BLaER1 (cell line): ENCODE measurements around the gene RETREG1.
A peak's percentile ranks its signal among the peaks of the same experiment; 100 is the strongest.

Source experiments
- H3K27ac ChIP-seq: shearing (Covaris generic); formaldehyde crosslinking; 2 replicates; pipeline ENCODE4 v1.8.1; 2022
- H3K27me3 ChIP-seq: shearing (Covaris generic); formaldehyde crosslinking; 2 replicates; pipeline ENCODE4 v1.8.1; 2022
- H3K36me3 ChIP-seq: shearing (Covaris generic); formaldehyde crosslinking; 2 replicates; pipeline ENCODE4 v1.8.1; 2022
- H3K4me1 ChIP-seq: shearing (Covaris generic); formaldehyde crosslinking; 2 replicates; pipeline ENCODE4 v1.8.1; 2022
- H3K4me2 ChIP-seq: shearing (Covaris generic); formaldehyde crosslinking; 2 replicates; pipeline ENCODE4 v1.8.1; 2022
- H3K4me3 ChIP-seq: shearing (Covaris generic); formaldehyde crosslinking; 2 replicates; pipeline ENCODE4 v1.8.1; 2022
- H3K9ac ChIP-seq: shearing (Covaris generic); formaldehyde crosslinking; 2 replicates; pipeline ENCODE4 v1.8.1; 2022
- H3K9me3 ChIP-seq: shearing (Covaris generic); formaldehyde crosslinking; 2 replicates; pipeline ENCODE4 v1.8.1; 2022
- H4K20me1 ChIP-seq: shearing (Covaris generic); formaldehyde crosslinking; 2 replicates; pipeline ENCODE4 v1.8.1; 2022
- Cebpa-rat ChIP-seq: shearing (Covaris generic); IDR thresholded peaks from 2 replicates; pipeline ENCODE4 v1.8.1; 2022

The RETREG1 gene

DNA sequence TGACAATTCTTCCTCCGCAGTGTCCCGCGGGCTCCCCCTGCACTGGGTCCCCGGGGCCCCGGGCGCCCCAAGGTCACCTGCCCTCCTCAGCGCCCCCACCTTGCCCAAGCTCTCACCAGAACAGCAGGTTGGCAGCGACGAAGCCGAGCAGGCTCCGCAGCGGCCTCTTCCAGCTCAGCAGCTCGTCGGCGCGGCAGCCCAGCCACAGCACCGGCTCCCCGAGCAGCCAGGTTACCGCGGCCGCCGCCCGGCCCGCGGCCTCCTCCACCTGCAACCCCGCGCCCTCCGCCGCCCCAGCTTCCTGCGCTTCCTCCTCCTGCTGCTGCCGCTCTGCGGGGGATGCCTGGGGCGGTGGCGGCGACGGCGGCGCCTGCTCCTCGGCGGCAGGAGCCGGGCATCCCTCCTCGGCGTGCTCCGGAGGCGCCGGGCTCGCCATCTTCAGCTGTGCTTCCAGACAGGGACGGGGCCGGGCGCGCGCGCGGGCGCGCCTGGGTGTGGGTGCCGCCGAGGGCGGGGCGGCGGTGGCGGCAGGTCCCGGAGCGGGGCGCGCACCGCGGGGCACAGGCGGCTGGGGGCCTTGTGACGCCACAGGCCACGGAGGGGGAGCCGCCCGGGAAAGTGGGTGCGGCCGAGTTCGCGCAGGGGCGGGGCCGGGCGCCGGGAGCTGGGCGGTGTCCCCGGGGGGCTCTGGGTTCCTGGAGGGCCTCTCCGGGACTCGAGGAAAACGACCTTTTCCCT is at the start of gene RETREG1:
Gene RETREG1, minus strand, starts transcription at position 462 of the 738 bp plus-strand sequence. Its CDS starts 26 bp downstream, at position 436.
- Histone ChIP-seq H3K27me3 (no peaks in the 10 kb centered on the region), H3K4me3 (peak within 1 kb of the TSS; percentile 86), H3K9ac (peak within 1 kb of the TSS; percentile 88), H3K36me3 (no peaks in the 10 kb centered on the region), H3K27ac (peak within 1 kb of the TSS; percentile 93), H3K4me2 (peak within 1 kb of the TSS; percentile 96), H4K20me1 (0 out of 2 replicates have a peak, but pooled peaks cover 11% of the 10 kb centered on the region), H3K9me3 (0 out of 2 replicates have a peak, but pooled peaks cover 7% of the 10 kb centered on the region), H3K4me1 (peaks cover 73% of the 10 kb centered on the region)
- TF ChIP-seq Cebpa-rat, result no peak

DNA sequence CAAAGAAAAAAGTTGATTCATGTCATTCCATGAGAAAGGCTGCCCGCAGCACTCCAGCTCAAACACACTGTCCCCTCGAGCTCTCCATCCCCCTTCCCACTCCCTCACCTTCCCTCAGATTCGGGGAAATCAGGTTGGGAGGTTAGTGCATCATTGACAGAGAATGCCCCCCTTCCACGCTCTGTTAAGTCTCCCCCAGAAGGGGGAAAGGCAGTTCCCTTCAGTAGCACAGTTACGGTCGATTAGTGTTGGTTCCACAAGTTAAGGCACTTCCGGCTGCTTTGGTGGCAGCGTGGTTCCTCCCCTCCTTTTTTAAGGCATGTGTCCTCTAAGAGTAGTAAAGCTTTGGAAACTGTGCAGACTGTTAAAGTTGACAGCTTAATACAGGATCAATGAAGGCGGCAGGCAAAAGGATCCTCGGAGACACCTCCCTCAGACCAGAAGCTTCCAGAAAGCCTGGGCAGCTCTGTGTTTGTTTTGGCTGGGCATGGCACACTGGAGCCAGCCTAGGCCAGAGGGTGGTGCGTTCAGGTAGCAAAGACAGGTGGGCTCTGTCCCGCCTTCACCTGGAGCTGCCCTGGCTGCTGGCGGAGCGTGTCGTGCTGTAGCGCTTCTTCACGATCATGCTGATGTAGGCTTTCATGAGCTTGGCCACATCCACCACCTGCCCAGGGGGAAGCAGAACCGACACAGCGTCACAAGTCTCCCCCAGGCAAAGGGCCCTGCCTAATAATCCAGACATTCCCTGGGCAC is 49.5 kb upstream of the RETREG1 start:
- H3K9me3 ChIP-seq, result no peaks in the 10 kb centered on the region
- H3K4me1 ChIP-seq, result peaks cover 41% of the 10 kb centered on the region
- H3K27me3 ChIP-seq, result no peaks in the 10 kb centered on the region
- H3K27ac ChIP-seq, result peak overlapping the region; percentile 60; the same call in 1 of the 2 replicates
- H3K36me3 ChIP-seq, result no peaks in the 10 kb centered on the region
- no peak for TF ChIP-seq Cebpa-rat
- H3K4me2 ChIP-seq, result peak overlapping the region; percentile 76
- H3K4me3 ChIP-seq, result no peak overlapping the region
- no peaks in the 10 kb centered on the region for H4K20me1 ChIP-seq
- peak overlapping the region; percentile 44; the same call in 1 of the 2 replicates for H3K9ac ChIP-seq

DNA sequence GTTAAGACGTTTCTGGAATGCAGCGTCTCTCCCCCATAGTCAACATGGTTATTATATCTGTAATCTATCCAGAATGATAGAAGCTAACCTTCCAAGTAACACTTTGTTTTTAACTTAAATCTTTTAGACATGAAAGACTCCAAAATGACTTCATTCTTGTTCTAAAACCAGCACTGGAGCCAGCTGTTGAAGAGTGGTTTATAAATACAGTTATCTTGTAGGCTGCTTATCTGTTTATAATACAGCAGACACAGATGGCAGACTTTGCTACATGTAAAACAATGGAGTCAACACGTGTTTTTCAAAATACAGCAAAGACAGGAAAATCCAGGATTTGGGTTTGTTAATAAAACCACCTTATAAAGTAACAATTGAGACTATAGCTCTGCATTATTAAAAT is 48.8 kb upstream of the RETREG1 start:
- Histone ChIP-seq H3K36me3 (no peaks in the 10 kb centered on the region), H3K4me1 (peaks cover 41% of the 10 kb centered on the region), H3K4me2 (peak overlapping the region; percentile 76), H4K20me1 (no peaks in the 10 kb centered on the region), H3K9ac (no peak overlapping the region), H3K9me3 (no peaks in the 10 kb centered on the region), H3K4me3 (no peak overlapping the region), H3K27me3 (no peaks in the 10 kb centered on the region), H3K27ac (no peak overlapping the region)
- no peak for TF ChIP-seq Cebpa-rat

GRCh38 chr5:16664368-16664767 is 47.6 kb upstream of the RETREG1 start:
- no peak overlapping the region for H3K9ac ChIP-seq
- H3K4me1 ChIP-seq, result peaks cover 41% of the 10 kb centered on the region
- H3K4me2 ChIP-seq, result peak overlapping the region; percentile 76
- H3K4me3 ChIP-seq, result no peak overlapping the region
- no peaks in the 10 kb centered on the region for H3K9me3 ChIP-seq
- H3K36me3 ChIP-seq, result no peaks in the 10 kb centered on the region
- no peaks in the 10 kb centered on the region for H4K20me1 ChIP-seq
- H3K27ac ChIP-seq, result no peak overlapping the region
- no peak for TF ChIP-seq Cebpa-rat
- H3K27me3 ChIP-seq, result no peaks in the 10 kb centered on the region

- H4K20me1 ChIP-seq, result no peaks in the 10 kb centered on the region
- H3K36me3 ChIP-seq, result no peaks in the 10 kb centered on the region
- H3K9me3 ChIP-seq, result peaks cover 4% of the 10 kb centered on the region; the same call in 1 of the 2 replicates
- H3K4me1 ChIP-seq, result peaks cover 41% of the 10 kb centered on the region
- no peaks in the 10 kb centered on the region for H3K27me3 ChIP-seq
- no peak overlapping the region for H3K9ac ChIP-seq
- H3K27ac ChIP-seq, result no peak overlapping the region
- H3K4me3 ChIP-seq, result no peak overlapping the region
- peak overlapping the region; percentile 76 for H3K4me2 ChIP-seq
- no peak for TF ChIP-seq Cebpa-rat
Observed at GRCh38 chr5:16663840-16664239, 47.0 kb upstream of the RETREG1 start.

- peaks cover 5% of the 10 kb centered on the region; the same call in 1 of the 2 replicates for H3K9me3 ChIP-seq
- no peak overlapping the region for H3K9ac ChIP-seq
- H3K4me2 ChIP-seq, result no peak overlapping the region
- no peak for TF ChIP-seq Cebpa-rat
- H3K4me1 ChIP-seq, result peaks cover 34% of the 10 kb centered on the region
- no peaks in the 10 kb centered on the region for H3K27me3 ChIP-seq
- no peaks in the 10 kb centered on the region for H3K36me3 ChIP-seq
- no peaks in the 10 kb centered on the region for H4K20me1 ChIP-seq
- no peak overlapping the region for H3K4me3 ChIP-seq
- H3K27ac ChIP-seq, result no peak overlapping the region
Observed at GRCh38 chr5:16661713-16662112, 44.9 kb upstream of the RETREG1 start.

DNA sequence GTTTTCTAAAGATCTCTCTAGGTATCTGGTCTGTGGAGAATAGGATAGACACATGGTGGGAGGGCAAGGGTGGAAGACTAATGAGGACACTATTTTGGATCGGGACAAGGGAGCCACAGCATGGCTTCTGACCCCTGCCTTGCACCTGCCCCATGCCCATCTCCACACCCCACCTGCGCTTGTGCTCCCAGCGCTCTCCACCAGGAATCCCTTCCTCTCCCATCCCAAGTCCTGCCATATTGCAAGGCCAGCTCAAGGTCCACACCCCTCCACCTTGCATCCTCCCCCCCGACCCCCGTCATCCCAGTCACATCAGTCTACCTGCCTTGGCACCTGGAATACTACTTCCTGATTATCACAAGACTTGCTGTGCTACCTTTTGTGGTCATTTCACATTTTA is 44.2 kb upstream of the RETREG1 start:
- Histone ChIP-seq H3K9ac (no peak overlapping the region), H4K20me1 (no peaks in the 10 kb centered on the region), H3K27ac (no peak overlapping the region), H3K27me3 (no peaks in the 10 kb centered on the region), H3K4me3 (no peak overlapping the region), H3K4me2 (no peak overlapping the region), H3K9me3 (peaks cover 5% of the 10 kb centered on the region; the same call in 1 of the 2 replicates), H3K4me1 (peaks cover 26% of the 10 kb centered on the region), H3K36me3 (no peaks in the 10 kb centered on the region)
- no peak for TF ChIP-seq Cebpa-rat

DNA sequence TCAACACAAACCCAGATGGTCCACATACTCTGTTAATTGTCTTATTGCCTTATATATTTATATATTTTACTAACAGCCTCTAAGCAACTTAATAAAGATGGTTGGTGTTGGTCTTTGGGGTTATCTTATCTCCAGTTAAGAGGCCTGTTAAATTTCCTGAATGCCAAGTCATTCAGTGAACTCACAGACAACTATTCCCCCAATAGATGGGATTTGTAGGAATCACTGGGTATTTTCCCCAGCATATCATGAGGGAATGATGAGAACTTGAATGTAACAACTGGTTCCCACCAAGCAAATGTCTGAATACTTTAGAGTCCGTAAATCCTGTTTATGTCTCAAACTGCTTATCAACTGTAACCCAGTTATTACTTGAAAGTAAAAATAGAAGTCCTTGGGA is 42.7 kb upstream of the RETREG1 start:
- no peak overlapping the region for H3K27ac ChIP-seq
- no peak overlapping the region for H3K4me2 ChIP-seq
- peaks cover 12% of the 10 kb centered on the region for H3K4me1 ChIP-seq
- no peaks in the 10 kb centered on the region for H3K36me3 ChIP-seq
- no peaks in the 10 kb centered on the region for H3K27me3 ChIP-seq
- H3K9me3 ChIP-seq, result peaks cover 5% of the 10 kb centered on the region; the same call in 1 of the 2 replicates
- no peaks in the 10 kb centered on the region for H4K20me1 ChIP-seq
- no peak overlapping the region for H3K4me3 ChIP-seq
- no peak for TF ChIP-seq Cebpa-rat
- H3K9ac ChIP-seq, result no peak overlapping the region

DNA sequence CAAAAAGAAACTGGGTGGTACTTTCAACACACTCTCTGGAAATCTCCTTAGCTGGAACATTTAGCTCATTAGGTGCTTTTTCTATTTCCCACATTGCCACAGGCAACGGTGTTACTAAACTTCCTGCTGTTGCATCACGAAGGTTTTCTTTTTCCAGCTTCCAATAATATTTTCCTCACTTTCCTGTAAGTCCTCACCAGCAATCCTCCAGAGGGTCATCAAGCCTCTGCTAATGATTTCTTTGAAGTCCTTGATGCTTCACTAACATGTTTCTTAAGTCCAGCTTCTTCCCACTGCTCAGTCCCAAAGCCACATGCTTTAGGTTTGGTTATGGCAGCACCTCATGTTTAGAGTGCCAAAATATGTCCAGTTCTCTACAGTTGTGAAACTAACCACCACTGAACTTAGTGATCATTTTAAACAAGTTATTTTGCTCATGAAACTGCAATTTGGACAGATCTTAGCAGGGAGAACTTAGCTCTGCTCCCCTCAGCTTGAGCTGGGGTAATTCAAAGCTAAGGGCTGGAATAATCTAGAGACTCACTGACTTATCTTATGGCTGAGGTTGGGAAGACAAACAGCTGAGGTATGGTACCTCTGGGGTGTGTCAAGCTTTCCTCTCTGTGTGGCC is 39.9 kb upstream of the RETREG1 start:
- Histone ChIP-seq H3K4me1 (no peaks in the 10 kb centered on the region), H3K36me3 (no peaks in the 10 kb centered on the region), H3K27me3 (no peaks in the 10 kb centered on the region), H4K20me1 (no peaks in the 10 kb centered on the region), H3K9ac (no peak overlapping the region), H3K4me3 (no peak overlapping the region), H3K4me2 (no peak overlapping the region), H3K9me3 (peaks cover 5% of the 10 kb centered on the region; the same call in 1 of the 2 replicates), H3K27ac (no peak overlapping the region)
- no peak for TF ChIP-seq Cebpa-rat
